Endothelial cell of hepatic sinusoid (primary cell): ENCODE results near the gene HSPBP1.

ENCODE experiments used
- in situ Hi-C: cut with HindIII; loops from 2 replicates; pipeline ENCODE4 v1.10.0; 2017; ENCODE audit warnings: low sequenced_read_pairs

Gene HSPBP1

DNA sequence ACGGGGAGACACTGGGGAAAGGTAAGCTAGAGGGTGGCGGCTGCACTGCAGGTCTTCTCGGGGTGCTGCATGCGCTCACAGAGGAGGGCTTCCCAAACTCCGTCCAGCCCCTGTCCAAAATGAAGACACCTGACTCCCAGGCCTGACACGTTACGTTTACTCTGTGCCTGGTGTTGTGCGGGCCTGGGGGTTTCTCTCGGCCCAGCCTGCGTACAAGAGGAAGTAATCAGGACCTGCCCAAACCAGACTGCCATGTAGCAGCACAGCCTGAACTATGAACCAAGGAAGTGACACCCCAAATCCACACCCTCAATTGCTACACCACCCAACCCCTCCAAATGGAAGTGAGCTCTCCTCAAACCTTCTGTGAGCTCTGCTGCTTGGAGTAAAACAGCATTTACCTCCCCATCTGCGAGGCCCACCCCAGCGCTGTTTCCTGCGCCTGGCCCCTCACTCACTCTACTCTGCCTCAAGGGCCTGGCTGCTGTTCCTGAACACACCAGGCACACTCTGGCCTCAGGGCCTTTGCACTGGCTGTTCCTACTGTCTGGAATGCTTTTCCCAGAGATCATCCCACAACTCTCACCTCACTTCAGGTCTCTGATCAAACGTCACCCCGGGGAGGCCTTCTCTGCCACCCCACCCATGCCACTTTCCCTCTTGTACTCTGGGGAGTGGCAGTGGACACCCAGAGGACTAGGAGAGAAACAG is 3.0 kb downstream of the HSPBP1 start:
- in situ Hi-C loops: no loop called here

DNA sequence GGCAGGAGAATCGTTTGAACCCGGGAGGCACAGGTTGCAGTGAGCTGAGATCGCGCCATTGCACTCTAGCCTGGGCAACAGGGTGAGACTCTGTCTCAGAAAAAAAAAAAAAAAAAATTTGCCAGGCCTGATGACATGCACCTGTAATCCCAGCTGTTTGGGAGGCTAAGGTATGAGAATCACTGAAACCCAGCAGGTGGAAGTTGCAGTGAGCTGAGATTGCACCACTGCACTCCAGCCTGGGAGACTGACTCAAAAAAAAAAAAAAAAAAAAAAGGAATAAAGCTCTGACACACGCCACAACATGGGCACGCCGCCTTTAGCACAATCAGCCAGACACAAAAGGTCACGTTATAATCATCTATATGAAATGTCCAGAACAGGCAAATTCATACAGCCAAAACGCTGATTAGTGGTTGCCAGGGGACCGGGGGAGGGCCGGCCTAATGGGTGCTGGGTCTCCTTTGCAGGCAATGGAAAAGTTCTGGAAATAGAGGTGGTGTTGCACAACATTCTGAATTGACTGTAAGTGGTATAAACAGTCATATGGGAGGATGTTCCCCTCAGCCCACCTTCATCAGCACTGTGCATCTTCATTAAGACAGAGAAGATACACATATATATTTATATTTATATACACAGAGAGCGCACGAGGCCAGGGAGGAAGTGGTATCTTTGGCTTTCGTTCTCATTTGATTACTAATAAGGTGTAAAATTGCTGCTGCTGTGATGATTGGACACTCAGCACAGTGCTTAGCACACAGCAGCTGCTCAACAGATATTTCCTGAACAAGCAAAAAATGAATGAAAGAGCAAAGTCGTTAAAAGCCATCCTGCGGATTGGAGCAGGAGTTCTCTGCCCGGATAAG is 3.8 kb downstream of the HSPBP1 start:
- in situ Hi-C loops: no loop called here

DNA sequence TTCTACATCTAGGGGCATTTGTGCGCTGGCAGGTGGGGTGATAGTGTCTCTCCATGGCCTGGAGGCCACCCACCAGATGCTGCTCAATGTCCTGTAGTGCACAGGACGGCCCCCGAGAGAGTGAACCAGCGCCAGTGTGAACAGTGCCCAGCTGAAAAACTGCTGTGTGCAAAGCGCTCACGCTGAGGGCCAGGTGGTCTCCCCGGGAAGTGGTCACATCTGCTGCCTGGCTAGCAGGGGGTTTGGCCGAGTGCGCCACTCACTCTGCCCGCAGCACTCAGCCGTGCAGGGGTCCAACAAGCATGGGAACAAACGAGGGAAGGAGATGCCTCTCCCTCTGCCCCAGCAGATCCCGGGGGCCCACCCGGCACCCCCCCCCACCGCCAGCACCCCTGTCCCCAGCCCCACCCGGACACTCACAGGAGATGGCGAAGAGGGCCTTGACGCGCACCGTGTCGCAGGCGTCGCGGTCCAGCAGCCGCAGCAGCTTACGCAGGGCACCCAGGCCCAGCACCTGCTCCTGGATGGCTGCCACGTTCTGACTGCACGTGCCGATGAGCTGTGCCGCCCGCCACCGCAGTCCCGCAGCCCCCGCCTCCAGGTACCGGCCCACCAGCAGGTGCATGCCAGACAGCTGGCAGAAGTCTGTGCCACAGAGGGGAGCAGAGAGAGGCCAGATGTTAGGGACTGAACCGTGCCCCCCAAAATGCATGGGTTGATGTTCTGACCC is 5.8 kb downstream of the HSPBP1 start:
- in situ Hi-C loops: no loop called here

DNA sequence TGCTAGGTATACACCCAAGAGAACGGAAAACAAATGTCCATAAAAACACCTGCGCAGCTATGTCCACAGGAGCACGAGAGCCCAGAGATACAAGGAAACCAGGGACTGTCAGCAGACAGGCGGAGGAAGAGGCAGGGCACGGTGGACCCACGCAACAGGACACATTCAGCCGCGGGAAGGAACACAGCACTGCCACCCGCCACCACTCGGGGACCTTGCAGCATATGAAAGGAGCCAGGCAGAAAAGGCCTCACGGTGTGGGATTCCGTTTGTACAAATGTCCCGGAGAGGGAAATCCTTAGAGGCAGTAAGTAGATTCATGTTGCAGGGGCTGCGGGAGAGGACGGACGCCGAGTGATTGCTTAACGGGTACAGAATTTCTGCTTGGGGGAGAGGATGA is 7.8 kb downstream of the HSPBP1 start:
- in situ Hi-C loops: no loop called here

DNA sequence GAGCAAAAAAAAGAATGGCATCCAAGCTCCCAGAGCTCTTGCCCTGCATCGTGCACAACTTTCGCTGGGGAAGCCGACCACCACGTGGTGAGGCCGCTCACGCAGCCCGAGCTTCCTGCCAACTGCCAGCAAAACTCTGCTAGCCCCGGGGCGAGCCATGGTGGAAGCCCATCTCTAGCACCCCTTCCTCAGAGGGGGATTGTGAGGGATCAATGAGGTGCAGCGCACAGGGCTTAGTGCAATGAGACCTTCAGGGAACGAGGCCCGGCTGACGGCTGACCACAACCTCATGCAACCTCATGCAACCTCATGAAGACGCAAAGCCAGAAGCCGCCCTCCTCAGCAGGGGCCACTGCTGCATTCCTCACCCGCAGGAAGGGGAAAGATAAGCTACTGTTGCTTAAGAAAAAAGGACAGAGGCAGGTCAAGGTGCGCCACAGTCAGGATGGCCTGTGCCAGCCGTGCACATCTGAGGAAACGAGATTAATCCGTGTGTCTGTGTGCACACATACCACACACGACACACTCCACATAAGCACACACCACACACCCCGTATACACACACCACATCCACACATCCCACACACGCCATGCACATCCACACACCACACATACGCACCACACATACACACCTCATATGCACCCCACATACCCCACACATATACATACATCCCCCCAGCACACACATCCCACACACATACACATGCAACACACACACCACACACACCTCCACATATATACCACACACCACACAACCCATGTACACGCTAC is 9.6 kb downstream of the HSPBP1 start:
- in situ Hi-C loops: no loop called here

DNA sequence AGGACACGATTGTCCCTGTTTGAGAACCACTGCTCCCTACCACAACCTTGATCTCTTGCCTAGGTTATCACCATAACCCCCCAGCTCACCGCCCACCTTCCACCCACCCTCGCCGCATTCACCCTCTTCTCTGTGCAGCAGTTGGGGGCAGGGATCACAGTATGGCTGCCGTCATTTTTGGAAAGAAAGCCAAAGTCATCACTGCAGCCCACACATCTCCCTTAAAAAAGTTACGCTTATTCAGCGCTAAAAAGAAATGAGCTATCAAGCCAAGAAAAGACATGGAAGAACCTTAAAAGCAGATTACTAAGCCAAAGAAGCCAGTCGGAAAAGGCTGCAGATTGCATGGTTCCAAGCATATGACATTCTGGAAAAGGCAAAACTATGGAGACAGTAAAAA is 10.6 kb downstream of the HSPBP1 start:
- in situ Hi-C loops: no loop called here

DNA sequence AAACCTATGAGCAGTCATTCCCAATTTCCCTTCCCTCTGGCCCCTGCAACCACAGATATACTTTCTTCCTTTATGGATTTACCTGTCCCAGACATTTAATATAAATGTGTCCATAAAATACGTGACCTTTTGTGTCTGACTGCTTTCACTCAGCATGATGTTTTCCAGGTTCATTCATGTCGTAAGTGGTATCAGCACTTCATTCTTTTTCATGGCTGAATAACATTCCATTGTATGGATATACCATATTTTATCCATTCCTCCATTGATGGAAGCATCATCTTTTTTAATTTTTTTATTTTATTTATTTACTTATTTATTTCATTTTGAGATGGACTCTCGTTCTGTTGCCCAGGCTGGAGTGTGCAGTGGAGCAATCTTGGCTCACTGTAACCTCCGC is 13.1 kb downstream of the HSPBP1 start:
- in situ Hi-C loops: no loop called here

DNA sequence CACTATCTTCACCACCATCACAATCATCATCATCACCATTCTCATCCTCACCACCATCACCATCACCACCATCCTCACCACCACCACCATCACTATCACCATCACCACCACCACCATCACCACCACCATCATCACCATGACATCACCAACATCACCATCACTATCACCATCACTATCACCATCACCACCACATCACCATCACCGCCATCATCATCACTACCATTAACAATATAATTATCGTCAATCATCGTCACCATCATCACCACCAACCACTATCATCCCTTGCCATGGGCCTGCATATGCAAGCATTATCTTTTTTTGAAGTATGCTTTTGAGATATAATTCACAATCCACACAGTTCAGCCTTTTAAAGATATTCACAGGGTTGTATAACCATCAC is 13.5 kb downstream of the HSPBP1 start:
- in situ Hi-C loops: no loop called here

DNA sequence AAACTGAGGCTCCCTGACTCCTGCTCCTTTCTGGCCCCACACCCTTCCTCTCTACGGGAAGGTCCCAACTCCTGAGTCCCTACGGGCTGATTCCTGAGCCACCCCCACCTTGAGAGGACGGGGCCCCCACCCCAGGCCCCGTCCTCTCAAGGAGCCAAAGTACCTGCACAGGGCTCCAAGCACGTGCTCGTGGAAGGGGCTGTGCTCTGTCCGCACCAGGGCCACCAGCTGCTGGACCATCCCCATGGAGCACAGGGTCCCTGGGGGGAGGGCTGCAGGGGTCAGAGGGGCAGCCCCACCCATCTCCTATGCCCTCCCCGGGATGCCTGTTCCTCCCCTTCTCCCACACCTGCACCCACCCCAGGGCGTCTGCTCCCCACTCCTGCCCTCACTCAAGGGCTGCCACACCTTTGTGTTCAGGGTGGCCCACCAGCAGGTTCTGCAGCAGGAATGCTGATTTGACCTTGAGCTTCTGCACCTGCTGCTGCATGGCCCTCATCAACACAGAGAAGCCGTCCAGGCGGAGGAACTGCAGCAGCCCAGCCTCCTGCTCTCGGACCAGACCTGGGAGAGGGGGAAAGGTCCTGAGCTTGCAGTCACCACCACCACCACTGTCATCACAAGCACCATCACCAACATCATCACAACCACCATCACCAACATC is 14.1 kb downstream of the HSPBP1 start:
- in situ Hi-C loops: no loop called here

DNA sequence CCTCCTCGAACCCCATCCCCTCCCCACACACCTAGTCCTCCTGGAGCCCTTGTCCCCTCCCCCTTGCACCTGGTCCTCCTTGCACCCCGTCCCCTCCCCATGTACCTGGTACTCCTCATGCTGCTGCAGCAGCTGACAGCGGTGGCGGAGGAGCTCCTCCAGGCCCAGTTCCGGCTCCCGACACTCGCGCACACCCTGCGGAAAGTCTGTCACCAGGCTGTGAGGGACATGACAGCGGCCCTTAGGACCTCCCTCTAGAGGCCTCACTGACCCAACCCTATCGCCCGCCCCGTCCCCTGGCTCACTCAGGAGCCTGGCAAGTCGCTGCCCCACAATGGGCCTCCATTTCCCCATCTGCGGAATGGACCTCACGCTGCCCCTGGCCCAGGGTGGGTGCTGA is 14.7 kb downstream of the HSPBP1 start:
- in situ Hi-C loops: no loop called here

DNA sequence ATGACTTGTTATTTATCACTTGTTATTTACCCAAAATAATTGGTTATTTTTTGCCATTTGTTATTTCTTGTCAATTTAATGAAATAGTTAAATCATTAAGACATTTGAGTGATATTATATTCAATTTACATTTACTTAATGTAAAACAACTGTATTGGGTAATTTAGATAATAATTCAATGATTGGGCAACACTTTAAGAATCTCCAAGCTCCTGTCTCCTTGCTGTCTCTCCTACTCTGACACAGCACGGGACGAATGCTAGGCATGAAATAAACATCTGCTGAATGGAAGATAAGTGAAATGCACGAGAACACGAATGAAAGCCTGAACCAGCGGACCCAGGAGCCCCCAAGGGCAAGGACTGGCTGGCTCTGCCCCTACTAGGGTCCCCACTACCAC is 15.4 kb downstream of the HSPBP1 start:
- in situ Hi-C loops: no loop called here

DNA sequence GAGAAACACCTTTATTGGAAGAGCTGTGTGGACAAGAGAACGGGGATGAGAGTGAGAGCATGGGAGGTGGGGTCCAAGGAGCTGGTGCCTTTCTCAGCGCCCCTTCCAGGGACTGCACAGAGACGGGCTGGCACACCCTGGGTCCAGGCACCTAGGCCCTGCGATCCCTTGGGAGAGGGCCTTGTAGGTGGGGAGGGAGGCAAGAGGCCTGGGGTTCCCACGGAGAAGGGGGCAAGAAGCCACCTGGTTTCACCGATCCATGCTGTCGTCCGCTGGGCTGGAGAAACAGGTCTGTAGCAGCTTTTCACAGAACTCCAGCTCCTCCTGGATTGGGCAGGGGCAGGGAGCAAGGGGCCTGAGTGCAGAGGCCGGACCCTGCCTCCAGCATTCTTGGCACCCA is 17.6 kb downstream of the HSPBP1 start:
- in situ Hi-C loops: no loop called here

DNA sequence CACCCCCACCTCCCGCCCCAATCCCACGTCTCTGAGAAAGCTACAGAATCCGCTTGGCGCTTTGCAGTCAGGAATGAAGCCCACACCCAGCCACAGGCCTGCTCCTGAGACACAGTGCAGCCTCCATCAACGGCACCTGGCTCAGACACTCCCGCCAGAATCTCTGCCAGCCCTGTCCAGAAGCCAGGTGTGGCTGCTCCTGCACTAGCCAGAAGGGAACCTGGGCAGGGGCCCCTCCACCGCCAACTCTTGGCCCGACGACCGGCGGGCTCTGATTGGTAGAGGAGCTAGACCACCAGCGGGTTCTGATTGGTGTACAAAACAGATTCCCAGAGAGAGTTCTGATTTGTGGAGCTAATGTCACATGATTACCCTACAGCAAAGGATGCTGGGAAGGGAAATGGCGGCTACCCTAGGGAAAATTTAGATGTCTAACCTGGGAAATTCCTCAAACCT is 18.2 kb downstream of the HSPBP1 start:
- in situ Hi-C loops: no loop called here

DNA sequence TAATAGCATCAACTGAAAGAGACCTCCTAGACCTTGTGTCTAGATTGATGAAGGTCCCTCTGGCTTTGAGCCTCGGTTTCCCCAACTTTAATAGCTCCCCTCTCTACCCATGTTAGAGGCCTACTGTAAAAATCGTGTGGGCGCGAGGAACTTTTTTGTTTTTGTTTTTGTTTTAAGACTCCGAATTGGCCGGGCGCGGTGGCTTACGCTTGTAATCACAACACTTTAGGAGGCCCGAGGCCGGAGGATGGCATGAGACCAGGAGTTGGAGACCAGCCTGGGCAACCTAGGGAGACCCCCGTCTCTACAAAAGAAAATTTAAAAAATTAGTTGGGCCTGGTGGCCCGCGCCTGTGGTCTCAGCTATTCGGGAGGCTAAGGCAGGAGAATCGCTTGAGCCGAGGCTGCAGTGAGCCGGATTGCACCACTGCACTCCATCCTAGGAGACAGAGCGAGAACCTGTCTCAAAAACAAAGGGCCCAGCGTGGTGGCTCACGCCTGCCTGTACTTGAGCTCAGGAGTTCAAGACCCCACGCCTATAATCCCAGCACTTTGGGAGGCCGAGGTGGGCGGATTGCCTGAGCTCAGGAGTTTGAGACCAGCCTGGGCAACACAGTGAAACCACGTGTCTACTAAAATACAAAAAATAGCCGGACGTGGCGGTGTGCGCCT is 20.2 kb downstream of the HSPBP1 start:
- in situ Hi-C loops: no loop called here

DNA sequence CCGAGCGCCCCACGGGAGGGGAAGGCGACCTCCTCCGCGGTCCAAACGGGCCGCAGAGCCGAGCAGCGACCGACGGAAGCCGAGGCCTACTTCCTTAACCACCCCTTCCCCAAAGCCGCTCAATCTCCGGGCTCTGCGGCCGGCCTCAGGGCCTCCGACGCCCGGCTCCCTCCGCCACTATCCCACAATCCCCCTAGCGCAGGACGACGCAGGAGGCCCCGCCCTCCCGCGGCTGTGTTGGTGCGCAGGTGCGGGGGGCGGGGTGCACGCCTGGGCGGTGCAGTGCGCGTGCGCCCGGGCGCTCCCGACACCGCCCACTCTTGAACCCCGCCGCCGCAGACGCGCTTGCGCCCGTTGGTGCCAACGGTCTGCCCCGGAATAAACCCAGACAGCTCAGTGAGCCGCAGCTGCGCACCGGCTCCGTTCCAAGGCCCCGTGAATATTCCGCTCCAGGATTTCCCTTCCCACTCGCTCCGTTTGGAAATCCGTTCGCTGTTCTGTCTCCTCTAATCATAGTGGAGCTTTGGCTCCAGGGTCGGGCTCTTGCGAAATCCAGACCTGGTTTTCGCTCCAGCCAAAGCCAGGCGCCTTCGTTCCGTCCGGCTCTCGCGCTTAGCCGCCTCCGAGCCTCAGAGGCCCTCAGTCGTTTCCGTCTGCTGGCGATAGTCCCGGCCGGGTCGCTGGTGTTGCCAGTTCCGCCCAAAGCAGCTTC is 20.9 kb downstream of the HSPBP1 start, which contains the start of gene PPP6R1:
Gene PPP6R1, minus strand, starts transcription at position 190 of the 712 bp plus-strand sequence. CDS start 11,914 bp downstream, outside the sequence.
- in situ Hi-C loops: no loop called here

DNA sequence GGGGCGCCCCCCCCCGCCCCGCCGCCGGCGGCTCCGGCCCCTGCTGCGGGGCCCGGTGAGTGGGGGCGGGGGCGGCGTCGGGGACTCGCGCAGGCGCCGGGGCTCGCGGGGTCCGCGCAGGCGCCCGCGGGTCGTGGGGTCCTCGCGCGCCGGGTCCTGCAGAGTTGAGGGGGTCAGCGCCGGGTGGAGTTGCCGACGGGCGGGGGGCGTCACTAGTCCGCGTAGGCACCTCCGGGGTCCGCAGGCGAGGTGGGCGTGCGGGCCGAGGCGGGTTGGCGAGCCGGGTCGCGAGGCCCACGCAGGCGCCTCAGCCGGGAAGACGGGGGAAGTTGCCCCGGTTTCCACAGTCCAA is 21.5 kb downstream of the HSPBP1 start:
- in situ Hi-C loops: no loop called here

DNA sequence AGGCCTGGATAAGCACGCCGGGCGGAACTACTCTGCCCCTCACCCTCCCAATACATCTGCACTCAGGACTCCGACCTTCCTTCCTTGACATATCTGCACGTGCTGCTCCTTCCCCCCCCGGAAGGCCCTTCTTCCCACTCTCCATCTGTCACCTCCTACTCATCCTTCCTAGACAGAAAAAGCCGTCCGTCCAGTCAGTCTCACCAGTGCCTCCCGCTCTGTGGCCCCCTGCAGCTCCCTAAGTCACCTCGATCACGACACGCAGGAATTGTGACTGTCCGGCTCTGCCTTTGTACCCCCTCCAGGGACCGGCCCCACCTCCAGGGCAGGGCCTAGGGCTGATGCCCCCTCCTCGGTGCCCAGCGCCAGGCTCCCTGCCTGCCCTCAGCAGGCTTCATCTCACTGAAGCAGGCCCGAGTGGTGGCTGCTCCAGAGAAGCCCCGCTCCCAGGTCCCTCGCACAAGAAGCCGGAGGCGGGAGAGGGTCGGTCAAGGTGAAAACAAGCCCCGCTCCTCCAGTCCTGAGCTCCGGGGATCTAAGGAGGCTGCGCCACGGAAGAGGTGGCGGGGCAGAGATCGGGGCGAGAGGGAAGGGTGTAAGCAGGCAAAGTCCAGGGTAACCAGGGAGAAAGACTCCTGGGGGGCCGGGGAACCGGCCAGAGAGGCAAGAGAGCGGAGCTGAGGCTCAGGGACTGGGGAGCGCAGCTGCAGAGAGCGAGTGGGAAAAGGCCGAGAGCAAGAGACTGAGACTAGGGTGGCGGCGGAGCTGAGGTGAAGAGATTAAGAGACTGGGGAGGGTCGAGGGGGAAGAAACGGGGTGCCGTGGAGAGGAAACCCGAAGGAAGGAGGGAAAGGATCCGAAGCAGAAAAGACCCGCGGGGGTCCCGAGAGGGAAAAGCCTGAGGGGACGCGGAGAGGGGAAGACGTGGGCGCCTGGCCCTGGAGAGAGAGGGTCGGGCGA is 22.2 kb downstream of the HSPBP1 start:
- in situ Hi-C loops: no loop called here
